ENCODE data around the gene TOP3B. TPM values are rescaled to one million over a fixed set of nuclear protein-coding genes. Genes with fewer than 3 reads are reported as not detected.

The TOP3B gene
- total and polyA plus RNA-seq, 10 of the 15 experiments (the other 5 are each of a cell fraction or from before 2014, with no cell fraction given): 0.60 to 47.3 (median 33.7) TPM

GRCh38 chr22:22019659-22020424 lies 37.3 kb upstream of the TOP3B start:
- no peak for ATAC-seq
- intact Hi-C loops (cut with micrococcal nuclease; ENCODE audit: unreplicated experiment): no loop called here
- Histone ChIP-seq H3K79me2 (ENCODE audit: control insufficient read depth, insufficient read depth, low read length) (0 out of 2 replicates have a peak, but pooled peaks cover 2% of the 10 kb centered on the region), H2AFZ (ENCODE audit: control insufficient read depth, low read depth, low read length) (no peak overlapping the region), H4K20me1 (ENCODE audit: control insufficient read depth, insufficient read depth) (no peaks in the 10 kb centered on the region), H3K27me3 (replicated peaks in 1 of 2; ENCODE audit: control insufficient read depth in 2 of 2, insufficient read depth in 2 of 2, low read length in 1 of 2) (no peaks in the 10 kb centered on the region), H3K4me2 (ENCODE audit: control insufficient read depth, insufficient read depth) (no peak overlapping the region), H3K9ac (ENCODE audit: control insufficient read depth, insufficient read depth, low read length) (no peak overlapping the region), H3K9me3 (replicated peaks; ENCODE audit: control insufficient read depth, insufficient read depth, low read length) (no peaks in the 10 kb centered on the region), H3K4me1 (ENCODE audit: control insufficient read depth, insufficient read depth, low read length) (peaks cover 23% of the 10 kb centered on the region), H3K4me3 (no peak overlapping the region), H3K36me3 (ENCODE audit: control insufficient read depth in 2 of 2, insufficient read depth in 2 of 2, low read length in 1 of 2) (no peaks in the 10 kb centered on the region), H3K27ac (ENCODE audit: control insufficient read depth, insufficient read depth) (no peak overlapping the region)
- ChIA-PET CTCF (interaction anchor here (1.2 to 1.5 kb wide), 4 partner anchors 11 to 47 kb away, joined by 3 to 4 read pairs (median 3); no protein-coding TSS in a partner anchor), POLR2A (interaction anchor here (0.7 kb wide), 1 partner anchor 211 kb away, joined by 3 read pairs; no protein-coding TSS in a partner anchor), RAD21 (ENCODE audit: unreplicated experiment) (no interaction called here), SMC1A (ENCODE audit: uncharacterized antibody, unreplicated experiment) (interaction anchor here (0.8 kb wide), 1 partner anchor 12 kb away, joined by 3 read pairs; no protein-coding TSS in a partner anchor)
- no TSS peak for BruUV-seq (replicated peaks)
- in situ Hi-C loops (cut with MboI): no loop called here
- DNase-seq (ENCODE audit: low read depth, low spot score): no peak
- FAIRE-seq: no peak
- WGBS (ENCODE audit: insufficient coverage, insufficient replicate concordance, low lambda C conversion rate, missing lambda C conversion rate): 72% methylated on average over 7 of the region's 7 CpGs
- TF ChIP-seq MTA2 (IDR thresholded peaks at IDR 0.05; ENCODE audit: low read depth): no peak
- no peak for TF ChIP-seq ZNF24 (IDR thresholded peaks at IDR 0.05)
- TF ChIP-seq RUNX3 (IDR thresholded peaks at IDR 0.05; ENCODE audit: low read length): peak; percentile 60
- no peak for TF ChIP-seq STAT3 (IDR thresholded peaks at IDR 0.05; ENCODE audit: low read depth, low read length)

DNA sequence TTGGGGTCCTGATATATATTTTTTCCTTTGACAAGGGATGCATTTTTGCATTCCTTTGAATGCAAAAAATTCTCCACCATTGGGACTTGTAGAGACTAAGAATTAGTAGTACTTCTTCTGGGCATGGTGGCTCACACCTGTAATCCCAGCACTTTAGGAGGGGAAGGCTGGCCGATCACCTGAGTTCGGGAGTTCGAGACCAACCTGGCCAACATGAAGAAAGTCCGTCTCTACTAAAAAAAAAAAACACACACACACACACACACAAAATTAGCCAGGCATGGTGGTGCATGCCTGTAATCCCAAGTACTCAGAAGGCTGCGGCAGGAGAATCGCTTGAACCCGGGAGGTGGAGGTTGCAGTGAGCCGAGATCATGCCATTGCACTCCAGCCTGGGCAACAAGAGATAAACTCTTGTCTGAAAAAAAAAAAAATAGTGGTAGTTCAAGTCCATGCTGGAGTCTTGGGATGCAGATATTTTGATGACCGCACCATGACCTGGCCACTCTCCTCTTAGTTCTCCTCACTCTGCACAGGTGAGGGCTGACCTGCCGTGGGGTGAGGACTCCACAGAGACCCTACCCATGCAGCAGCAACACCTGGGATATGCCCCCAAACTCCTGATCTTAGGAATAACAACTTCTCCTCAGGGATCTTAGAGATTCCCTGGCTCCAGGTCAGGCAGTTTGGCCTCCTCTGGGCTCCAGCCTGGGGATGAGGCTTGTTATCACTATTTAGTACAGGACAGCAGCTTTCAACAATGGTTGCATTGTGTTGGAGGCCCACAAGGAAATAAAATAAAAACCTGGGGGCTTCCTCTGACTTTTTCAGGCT lies 36.5 kb upstream of the TOP3B start:
- Histone ChIP-seq H3K27ac (ENCODE audit: control insufficient read depth, insufficient read depth) (no peak overlapping the region), H3K9ac (ENCODE audit: control insufficient read depth, insufficient read depth, low read length) (no peak overlapping the region), H3K79me2 (ENCODE audit: control insufficient read depth, insufficient read depth, low read length) (0 out of 2 replicates have a peak, but pooled peaks cover 2% of the 10 kb centered on the region), H3K27me3 (replicated peaks in 1 of 2; ENCODE audit: control insufficient read depth in 2 of 2, insufficient read depth in 2 of 2, low read length in 1 of 2) (no peaks in the 10 kb centered on the region), H3K4me1 (ENCODE audit: control insufficient read depth, insufficient read depth, low read length) (peaks cover 22% of the 10 kb centered on the region), H3K9me3 (replicated peaks; ENCODE audit: control insufficient read depth, insufficient read depth, low read length) (no peaks in the 10 kb centered on the region), H3K4me3 (no peak overlapping the region), H3K36me3 (ENCODE audit: control insufficient read depth in 2 of 2, insufficient read depth in 2 of 2, low read length in 1 of 2) (no peaks in the 10 kb centered on the region), H4K20me1 (ENCODE audit: control insufficient read depth, insufficient read depth) (no peaks in the 10 kb centered on the region), H2AFZ (ENCODE audit: control insufficient read depth, low read depth, low read length) (no peak overlapping the region), H3K4me2 (ENCODE audit: control insufficient read depth, insufficient read depth) (no peak overlapping the region)
- ATAC-seq (no peak), DNase-seq (ENCODE audit: low read depth, low spot score) (no peak), FAIRE-seq (no peak)
- CTCF ChIA-PET: interaction anchor here (1.3 to 1.4 kb wide), 2 partner anchors 12 to 47 kb away, joined by 3 to 4 read pairs; no protein-coding TSS in a partner anchor
- intact Hi-C loops (cut with micrococcal nuclease; ENCODE audit: unreplicated experiment) (no loop called here), in situ Hi-C loops (cut with MboI) (no loop called here)
- RAD21 ChIA-PET (ENCODE audit: unreplicated experiment): no interaction called here
- TF ChIP-seq DPF2 (IDR thresholded peaks at IDR 0.05) (no peak), FOS (IDR thresholded peaks at IDR 0.05; ENCODE audit: borderline replicate concordance, extremely low read depth, insufficient read length) (no peak), JUND (IDR thresholded peaks at IDR 0.05; ENCODE audit: low read depth, low read length) (no peak), IKZF2 (IDR thresholded peaks at IDR 0.05) (no peak), ZNF274 (IDR thresholded peaks at IDR 0.05; ENCODE audit: insufficient read depth, insufficient read length) (no peak)
- WGBS (ENCODE audit: insufficient coverage, insufficient replicate concordance, low lambda C conversion rate, missing lambda C conversion rate): 86% methylated on average over 10 of the region's 10 CpGs
- POLR2A ChIA-PET: no interaction called here
- SMC1A ChIA-PET (ENCODE audit: uncharacterized antibody, unreplicated experiment): no interaction called here
- no TSS peak for BruUV-seq (replicated peaks)
